Measurements from ENCODE around the gene GAS7.

The GAS7 gene

GRCh38 chr17:9973669-9974447 lies 224.5 kb downstream of the GAS7 start:
- DNase-seq, result no peak

- DNase-seq, result no peak
Observed at GRCh38 chr17:9971991-9972390, 226.4 kb downstream of the GAS7 start.

GRCh38 chr17:9969301-9969935 lies 229.0 kb downstream of the GAS7 start:
- no peak for DNase-seq

GRCh38 chr17:9968881-9969280 lies 229.5 kb downstream of the GAS7 start:
- DNase-seq, result no peak

- DNase-seq, result no peak
Observed at GRCh38 chr17:9968008-9968407, 230.4 kb downstream of the GAS7 start.

GRCh38 chr17:9959377-9959981 lies 238.9 kb downstream of the GAS7 start:
- no peak for DNase-seq

- DNase-seq, result no peak
Observed at GRCh38 chr17:9958586-9959281, 239.7 kb downstream of the GAS7 start.

GRCh38 chr17:9957244-9957643 lies 241.2 kb downstream of the GAS7 start:
- DNase-seq, result no peak

GRCh38 chr17:9956474-9957131 lies 241.8 kb downstream of the GAS7 start:
- DNase-seq, result no peak

- DNase-seq, result no peak
Observed at GRCh38 chr17:9953492-9953891, 244.9 kb downstream of the GAS7 start.

- no peak for DNase-seq
Observed at GRCh38 chr17:9951803-9952202, 246.6 kb downstream of the GAS7 start.

GRCh38 chr17:9948928-9949327 lies 249.5 kb downstream of the GAS7 start:
- no peak for DNase-seq

GRCh38 chr17:9944704-9945103 lies 253.7 kb downstream of the GAS7 start:
- no peak for DNase-seq

GRCh38 chr17:9943343-9943742 lies 255.1 kb downstream of the GAS7 start:
- DNase-seq, result no peak

- DNase-seq, result no peak
Observed at GRCh38 chr17:9942885-9943284, 255.5 kb downstream of the GAS7 start.

GRCh38 chr17:9941305-9941704 lies 257.1 kb downstream of the GAS7 start:
- no peak for DNase-seq

GRCh38 chr17:9940841-9941240 lies 257.6 kb downstream of the GAS7 start:
- DNase-seq, result no peak

- no peak for DNase-seq
Observed at GRCh38 chr17:9938764-9939163, 259.6 kb downstream of the GAS7 start.

GRCh38 chr17:9937901-9938300 lies 260.5 kb downstream of the GAS7 start:
- no peak for DNase-seq

- no peak for DNase-seq
Observed at GRCh38 chr17:9937241-9937761, 261.1 kb downstream of the GAS7 start.

- DNase-seq, result no peak
Observed at GRCh38 chr17:9936095-9936494, 262.3 kb downstream of the GAS7 start.

GRCh38 chr17:9935408-9935807 lies 263.0 kb downstream of the GAS7 start:
- DNase-seq, result no peak

GRCh38 chr17:9934331-9934730 lies 264.1 kb downstream of the GAS7 start:
- DNase-seq, result no peak
